BLaER1 (cell line): ENCODE results near the gene FILIP1L.
A peak's percentile ranks its signal among the peaks of the same experiment; 100 is the strongest.

Experiments
- H3K27ac ChIP-seq: shearing (Covaris generic); formaldehyde crosslinking; 2 replicates; pipeline ENCODE4 v1.8.1; 2022
- H3K27me3 ChIP-seq: shearing (Covaris generic); formaldehyde crosslinking; 2 replicates; pipeline ENCODE4 v1.8.1; 2022
- H3K36me3 ChIP-seq: shearing (Covaris generic); formaldehyde crosslinking; 2 replicates; pipeline ENCODE4 v1.8.1; 2022
- H3K4me1 ChIP-seq: shearing (Covaris generic); formaldehyde crosslinking; 2 replicates; pipeline ENCODE4 v1.8.1; 2022
- H3K4me2 ChIP-seq: shearing (Covaris generic); formaldehyde crosslinking; 2 replicates; pipeline ENCODE4 v1.8.1; 2022
- H3K4me3 ChIP-seq: shearing (Covaris generic); formaldehyde crosslinking; 2 replicates; pipeline ENCODE4 v1.8.1; 2022
- H3K9ac ChIP-seq: shearing (Covaris generic); formaldehyde crosslinking; 2 replicates; pipeline ENCODE4 v1.8.1; 2022
- H3K9me3 ChIP-seq: shearing (Covaris generic); formaldehyde crosslinking; 2 replicates; pipeline ENCODE4 v1.8.1; 2022
- H4K20me1 ChIP-seq: shearing (Covaris generic); formaldehyde crosslinking; 2 replicates; pipeline ENCODE4 v1.8.1; 2022
- Cebpa-rat ChIP-seq: shearing (Covaris generic); IDR thresholded peaks from 2 replicates; pipeline ENCODE4 v1.8.1; 2022

The FILIP1L gene

GRCh38 chr3:100076731-100077529, 37.4 kb downstream of the FILIP1L start:
- Histone ChIP-seq H3K9ac (no peak overlapping the region), H3K27ac (no peak overlapping the region), H4K20me1 (peaks cover 5% of the 10 kb centered on the region; the same call in 1 of the 2 replicates), H3K36me3 (0 out of 2 replicates have a peak, but pooled peaks cover 7% of the 10 kb centered on the region), H3K4me3 (no peak overlapping the region), H3K9me3 (no peaks in the 10 kb centered on the region), H3K27me3 (no peaks in the 10 kb centered on the region), H3K4me1 (peaks cover 32% of the 10 kb centered on the region), H3K4me2 (no peak overlapping the region)
- TF ChIP-seq Cebpa-rat = no peak

- Histone ChIP-seq H3K27ac (no peak overlapping the region), H3K9ac (no peak overlapping the region), H4K20me1 (peaks cover 5% of the 10 kb centered on the region; the same call in 1 of the 2 replicates), H3K4me2 (no peak overlapping the region), H3K27me3 (no peaks in the 10 kb centered on the region), H3K4me1 (peaks cover 41% of the 10 kb centered on the region), H3K36me3 (0 out of 2 replicates have a peak, but pooled peaks cover 7% of the 10 kb centered on the region), H3K9me3 (no peaks in the 10 kb centered on the region), H3K4me3 (no peak overlapping the region)
- TF ChIP-seq Cebpa-rat = no peak
These were observed 38.2 kb downstream of the FILIP1L start for GRCh38 chr3:100075851-100076730.

GRCh38 chr3:100075196-100075595, 39.1 kb downstream of the FILIP1L start:
- H3K27ac ChIP-seq = no peak overlapping the region
- H3K4me2 ChIP-seq = no peak overlapping the region
- peaks cover 5% of the 10 kb centered on the region; the same call in 1 of the 2 replicates for H4K20me1 ChIP-seq
- peaks cover 41% of the 10 kb centered on the region for H3K4me1 ChIP-seq
- no peak overlapping the region for H3K4me3 ChIP-seq
- 0 out of 2 replicates have a peak, but pooled peaks cover 7% of the 10 kb centered on the region for H3K36me3 ChIP-seq
- H3K9me3 ChIP-seq = 0 out of 2 replicates have a peak, but pooled peaks cover 3% of the 10 kb centered on the region
- no peaks in the 10 kb centered on the region for H3K27me3 ChIP-seq
- TF ChIP-seq Cebpa-rat = no peak
- H3K9ac ChIP-seq = no peak overlapping the region

- Histone ChIP-seq H3K27me3 (no peaks in the 10 kb centered on the region), H4K20me1 (peaks cover 5% of the 10 kb centered on the region; the same call in 1 of the 2 replicates), H3K4me2 (peak overlapping the region; percentile 70), H3K9ac (peak overlapping the region; percentile 54; the same call in 1 of the 2 replicates), H3K4me3 (peak overlapping the region; percentile 39), H3K9me3 (0 out of 2 replicates have a peak, but pooled peaks cover 3% of the 10 kb centered on the region), H3K4me1 (peaks cover 51% of the 10 kb centered on the region), H3K36me3 (0 out of 2 replicates have a peak, but pooled peaks cover 4% of the 10 kb centered on the region), H3K27ac (peak overlapping the region; percentile 18; the same call in 1 of the 2 replicates)
- TF ChIP-seq Cebpa-rat = no peak
These were observed 40.5 kb downstream of the FILIP1L start for GRCh38 chr3:100073714-100074307.

GRCh38 chr3:100073049-100073713, 41.1 kb downstream of the FILIP1L start:
- H3K4me2 ChIP-seq = peak overlapping the region; percentile 70

GRCh38 chr3:100072326-100073048, 41.8 kb downstream of the FILIP1L start:
- H3K4me1 ChIP-seq = peaks cover 52% of the 10 kb centered on the region
- H3K4me2 ChIP-seq = peak overlapping the region; percentile 70
- peaks cover 5% of the 10 kb centered on the region; the same call in 1 of the 2 replicates for H4K20me1 ChIP-seq
- no peaks in the 10 kb centered on the region for H3K36me3 ChIP-seq
- no peak for TF ChIP-seq Cebpa-rat
- no peak overlapping the region for H3K4me3 ChIP-seq
- no peak overlapping the region for H3K9ac ChIP-seq
- H3K27ac ChIP-seq = no peak overlapping the region
- H3K9me3 ChIP-seq = 0 out of 2 replicates have a peak, but pooled peaks cover 3% of the 10 kb centered on the region
- H3K27me3 ChIP-seq = no peaks in the 10 kb centered on the region

More at GRCh38 chr3:100073049-100073713, 41.1 kb downstream of the FILIP1L start:
- Histone ChIP-seq H3K4me3 (no peak overlapping the region), H3K27me3 (no peaks in the 10 kb centered on the region), H3K27ac (no peak overlapping the region), H3K36me3 (no peaks in the 10 kb centered on the region), H4K20me1 (peaks cover 5% of the 10 kb centered on the region; the same call in 1 of the 2 replicates), H3K9me3 (0 out of 2 replicates have a peak, but pooled peaks cover 3% of the 10 kb centered on the region), H3K9ac (no peak overlapping the region), H3K4me1 (peaks cover 52% of the 10 kb centered on the region)
- no peak for TF ChIP-seq Cebpa-rat

GRCh38 chr3:100069472-100069871, 44.8 kb downstream of the FILIP1L start:
- H3K27me3 ChIP-seq = no peaks in the 10 kb centered on the region
- peaks cover 45% of the 10 kb centered on the region for H3K4me1 ChIP-seq
- H3K27ac ChIP-seq = no peak overlapping the region
- no peaks in the 10 kb centered on the region for H3K36me3 ChIP-seq
- H4K20me1 ChIP-seq = peaks cover 5% of the 10 kb centered on the region; the same call in 1 of the 2 replicates
- peak overlapping the region; percentile 33 for H3K4me2 ChIP-seq
- H3K9ac ChIP-seq = no peak overlapping the region
- no peak for TF ChIP-seq Cebpa-rat
- no peak overlapping the region for H3K4me3 ChIP-seq
- 0 out of 2 replicates have a peak, but pooled peaks cover 3% of the 10 kb centered on the region for H3K9me3 ChIP-seq

- H3K4me3 ChIP-seq = no peak overlapping the region
- H3K4me1 ChIP-seq = peaks cover 38% of the 10 kb centered on the region
- no peaks in the 10 kb centered on the region for H3K27me3 ChIP-seq
- H3K9ac ChIP-seq = no peak overlapping the region
- no peak for TF ChIP-seq Cebpa-rat
- H3K9me3 ChIP-seq = 0 out of 2 replicates have a peak, but pooled peaks cover 3% of the 10 kb centered on the region
- H3K27ac ChIP-seq = no peak overlapping the region
- peak overlapping the region; percentile 33 for H3K4me2 ChIP-seq
- H3K36me3 ChIP-seq = no peaks in the 10 kb centered on the region
- H4K20me1 ChIP-seq = no peaks in the 10 kb centered on the region
These were observed 45.5 kb downstream of the FILIP1L start for GRCh38 chr3:100068826-100069225.
